Gastrocnemius medialis (tissue), 4 donors: ENCODE measurements around the gene ITPR2.

Experiments
- CTCF ChIP-seq, 5 experiments: fragments of 450-650 bp in 3 of 5; fragments of 200-600 bp in 2 of 5; sonication (generic) in 2 of 5; IDR thresholded peaks in 4 of 5; conservative IDR thresholded peaks in 1 of 5; 1 replicate in 4 of 5; 2 replicates in 1 of 5; pipeline ENCODE4 v1.5.1; 2016 to 2019; ENCODE audit warnings: antibody characterized with exemption in 5 of 5, mild to moderate bottlenecking in 3 of 5, moderate library complexity in 3 of 5
- POLR2A ChIP-seq, 2 donors: fragments of 450-650 bp; IDR thresholded peaks; one replicate each; pipeline ENCODE4 v1.6.1; 2017; ENCODE audit warnings: antibody characterized with exemption in 2 of 2, mild to moderate bottlenecking in 2 of 2, moderate library complexity in 2 of 2

GRCh38 chr12:26374934-26375680 lies 457.9 kb downstream of the ITPR2 start:
- TF ChIP-seq CTCF (IDR thresholded peaks at IDR 0.05 in 4 of 5, conservative IDR thresholded peaks at IDR 0.05 in 1 of 5), result no peak
- no peak for TF ChIP-seq POLR2A (IDR thresholded peaks at IDR 0.05)
